Prostate gland (tissue), 2 donors: ENCODE measurements around the gene KIFC3.

Source experiments
- POLR2A ChIP-seq: fragments of 450-650 bp; IDR thresholded peaks from one replicate; pipeline ENCODE4 v1.6.1; 2016; ENCODE audit warnings: antibody characterized with exemption, mild to moderate bottlenecking
- TF ChIP-seq, protein P1 (sequence below), 4 experiments: fragments of 200-600 bp in 2 of 4; fragments of 450-650 bp in 2 of 4; sonication (generic) in 2 of 4; IDR thresholded peaks; 1 replicate in 3 of 4; 2 replicates in 1 of 4; pipeline ENCODE4 v1.5.1; 2016 to 2019; ENCODE audit warnings: antibody characterized with exemption in 4 of 4, mild to moderate bottlenecking in 2 of 4, moderate library complexity in 2 of 4

DNA sequence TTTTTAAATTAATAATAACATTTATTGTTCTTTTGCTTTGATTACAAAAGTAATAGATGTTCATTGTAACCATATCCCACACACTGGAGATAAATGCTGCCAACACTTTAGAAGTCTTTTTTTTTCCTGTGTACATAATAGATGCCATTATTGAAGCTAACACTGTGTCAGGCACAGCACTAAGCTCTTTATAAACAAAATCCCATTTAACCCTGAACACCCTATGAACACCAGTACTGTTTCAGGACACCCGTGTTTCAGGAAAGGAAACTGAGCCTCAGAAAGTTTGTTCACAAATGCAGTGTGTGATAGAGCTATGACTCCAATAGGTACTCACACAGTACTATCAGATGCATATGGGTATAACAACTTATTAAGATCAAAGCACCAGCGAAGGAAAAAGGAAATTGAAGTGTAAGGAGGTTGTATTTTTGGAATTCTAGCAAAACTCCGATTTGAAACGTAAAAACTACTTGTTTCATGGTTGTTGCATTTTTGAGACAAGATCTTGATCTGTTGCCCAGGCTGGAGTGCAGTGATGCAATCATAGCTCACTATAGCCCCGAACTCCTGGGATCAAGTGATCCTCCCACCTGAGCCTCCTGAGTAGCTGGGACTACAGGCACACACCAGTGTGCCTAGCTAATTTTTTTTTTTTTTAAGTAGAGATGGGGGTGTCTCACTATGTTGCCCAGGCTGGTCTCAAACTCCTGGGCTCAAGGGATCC, 2.0 kb upstream of the KIFC3 start:
- TF ChIP-seq, protein P1, sequence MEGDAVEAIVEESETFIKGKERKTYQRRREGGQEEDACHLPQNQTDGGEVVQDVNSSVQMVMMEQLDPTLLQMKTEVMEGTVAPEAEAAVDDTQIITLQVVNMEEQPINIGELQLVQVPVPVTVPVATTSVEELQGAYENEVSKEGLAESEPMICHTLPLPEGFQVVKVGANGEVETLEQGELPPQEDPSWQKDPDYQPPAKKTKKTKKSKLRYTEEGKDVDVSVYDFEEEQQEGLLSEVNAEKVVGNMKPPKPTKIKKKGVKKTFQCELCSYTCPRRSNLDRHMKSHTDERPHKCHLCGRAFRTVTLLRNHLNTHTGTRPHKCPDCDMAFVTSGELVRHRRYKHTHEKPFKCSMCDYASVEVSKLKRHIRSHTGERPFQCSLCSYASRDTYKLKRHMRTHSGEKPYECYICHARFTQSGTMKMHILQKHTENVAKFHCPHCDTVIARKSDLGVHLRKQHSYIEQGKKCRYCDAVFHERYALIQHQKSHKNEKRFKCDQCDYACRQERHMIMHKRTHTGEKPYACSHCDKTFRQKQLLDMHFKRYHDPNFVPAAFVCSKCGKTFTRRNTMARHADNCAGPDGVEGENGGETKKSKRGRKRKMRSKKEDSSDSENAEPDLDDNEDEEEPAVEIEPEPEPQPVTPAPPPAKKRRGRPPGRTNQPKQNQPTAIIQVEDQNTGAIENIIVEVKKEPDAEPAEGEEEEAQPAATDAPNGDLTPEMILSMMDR (IDR thresholded peaks at IDR 0.05): no peak
- TF ChIP-seq POLR2A: no peak
